ENCODE data around the gene PRMT3. TPM values are rescaled to one million over a fixed set of nuclear protein-coding genes. Genes with fewer than 3 reads are reported as not detected.

The PRMT3 gene
- polyA plus RNA-seq, 3 donors = 4.5 to 8.4 (median 6.1) TPM

DNA sequence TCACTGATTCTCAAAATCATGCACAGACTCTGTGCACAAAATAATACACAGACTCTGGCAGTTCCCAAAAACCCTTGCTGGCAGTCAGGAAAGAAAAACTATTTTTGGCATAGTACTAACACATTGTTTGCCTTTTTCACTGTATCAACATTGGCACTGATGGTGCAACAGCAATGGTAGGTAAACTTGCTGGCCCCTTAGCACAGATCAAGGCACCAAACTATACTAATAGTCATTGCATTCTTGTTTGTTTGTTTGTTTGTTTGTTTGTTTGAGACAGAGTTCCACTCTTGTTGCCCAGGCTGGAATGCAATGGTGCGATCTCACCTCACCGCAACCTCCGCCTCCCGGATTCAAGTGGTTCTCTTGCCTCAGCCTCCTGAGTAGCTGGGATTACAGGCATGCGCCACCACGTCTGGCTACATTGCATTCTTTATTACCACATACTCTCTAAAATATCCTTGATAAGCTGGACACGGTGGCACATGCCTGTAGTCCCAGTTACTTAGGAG, 130.9 kb downstream of the PRMT3 start:
- Histone ChIP-seq H3K4me3 (replicated peaks in 1 of 3; ENCODE audit: low read depth in 2 of 3, low read length in 3 of 3) (no peak overlapping the region), H3K79me2 (ENCODE audit: insufficient read depth, low read length) (no peaks in the 10 kb centered on the region), H3K27me3 (ENCODE audit: control insufficient read depth in 2 of 2, insufficient read depth in 2 of 2, low read length in 2 of 2) (no peaks in the 10 kb centered on the region), H3K36me3 (replicated peaks in 1 of 2; ENCODE audit: control insufficient read depth in 1 of 2, insufficient read depth in 2 of 2, low read length in 2 of 2) (no peaks in the 10 kb centered on the region), H4K20me1 (ENCODE audit: insufficient read depth, low read length) (no peaks in the 10 kb centered on the region), H3K4me2 (replicated peaks; ENCODE audit: extremely low read depth, low read length, poor library complexity, severe bottlenecking) (no peak overlapping the region), H3K9ac (ENCODE audit: insufficient read depth, low read length, poor library complexity, severe bottlenecking) (no peak overlapping the region), H3K27ac (ENCODE audit: low read depth in 1 of 2, low read length in 2 of 2) (no peak overlapping the region), H2AFZ (ENCODE audit: insufficient read depth, low read depth, low read length, poor library complexity, severe bottlenecking) (no peak overlapping the region), H3K9me3 (replicated peaks in 1 of 2; ENCODE audit: control insufficient read depth in 1 of 2, insufficient read depth in 1 of 2, low read length in 2 of 2) (no peaks in the 10 kb centered on the region), H3K4me1 (ENCODE audit: control insufficient read depth in 1 of 2, insufficient read depth in 2 of 2, low read length in 2 of 2) (no peaks in the 10 kb centered on the region)
- DNase-seq = no peak
- 100% methylated on average over 4 of the region's 7 CpGs for WGBS (ENCODE audit: insufficient coverage)
- Mint-ChIP-seq H3K4me1 (no peaks in the 10 kb centered on the region), H3K36me3 (no peaks in the 10 kb centered on the region), H3K9me3 (peaks cover 0 to 3% (median 0%) of the 10 kb centered on the region in 7 donors), H3K27ac (no peak overlapping the region), H3K4me3 (no peak overlapping the region), H3K27me3 (ENCODE audit: low read depth in 3 of 3) (peaks cover 3 to 8% (median 6%) of the 10 kb centered on the region in 3 donors)
- TF ChIP-seq, protein P1, sequence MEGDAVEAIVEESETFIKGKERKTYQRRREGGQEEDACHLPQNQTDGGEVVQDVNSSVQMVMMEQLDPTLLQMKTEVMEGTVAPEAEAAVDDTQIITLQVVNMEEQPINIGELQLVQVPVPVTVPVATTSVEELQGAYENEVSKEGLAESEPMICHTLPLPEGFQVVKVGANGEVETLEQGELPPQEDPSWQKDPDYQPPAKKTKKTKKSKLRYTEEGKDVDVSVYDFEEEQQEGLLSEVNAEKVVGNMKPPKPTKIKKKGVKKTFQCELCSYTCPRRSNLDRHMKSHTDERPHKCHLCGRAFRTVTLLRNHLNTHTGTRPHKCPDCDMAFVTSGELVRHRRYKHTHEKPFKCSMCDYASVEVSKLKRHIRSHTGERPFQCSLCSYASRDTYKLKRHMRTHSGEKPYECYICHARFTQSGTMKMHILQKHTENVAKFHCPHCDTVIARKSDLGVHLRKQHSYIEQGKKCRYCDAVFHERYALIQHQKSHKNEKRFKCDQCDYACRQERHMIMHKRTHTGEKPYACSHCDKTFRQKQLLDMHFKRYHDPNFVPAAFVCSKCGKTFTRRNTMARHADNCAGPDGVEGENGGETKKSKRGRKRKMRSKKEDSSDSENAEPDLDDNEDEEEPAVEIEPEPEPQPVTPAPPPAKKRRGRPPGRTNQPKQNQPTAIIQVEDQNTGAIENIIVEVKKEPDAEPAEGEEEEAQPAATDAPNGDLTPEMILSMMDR (IDR thresholded peaks at IDR 0.05) = no peak
- intact Hi-C loops (cut with micrococcal nuclease) = no loop called here

DNA sequence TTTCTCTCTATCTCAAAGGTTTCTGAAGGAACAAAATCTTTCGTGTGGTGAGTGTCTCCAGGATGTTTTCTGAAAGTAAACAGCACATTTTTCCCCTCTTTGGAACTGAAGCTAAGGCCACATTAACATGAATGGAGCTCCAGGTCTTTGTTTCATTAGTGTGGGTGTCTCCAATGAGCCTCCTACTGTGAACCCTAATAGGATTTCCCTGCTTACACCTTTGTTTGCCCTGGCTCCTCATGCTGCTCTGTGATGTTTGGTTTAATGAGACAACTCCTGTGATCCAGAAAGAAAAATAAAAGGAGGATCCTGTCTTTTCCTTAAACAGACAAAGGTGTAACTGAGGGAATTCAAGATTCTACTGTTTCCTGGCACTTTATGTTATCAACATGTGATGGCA, 135.0 kb downstream of the PRMT3 start:
- TF ChIP-seq, protein P1 (IDR thresholded peaks at IDR 0.05) = no peak
- no peaks in the 10 kb centered on the region for H4K20me1 ChIP-seq (ENCODE audit: insufficient read depth, low read length)
- Mint-ChIP-seq H3K4me3 (no peak overlapping the region), H3K36me3 (no peaks in the 10 kb centered on the region), H3K27me3 (ENCODE audit: low read depth in 3 of 3) (peaks cover 1 to 7% (median 1%) of the 10 kb centered on the region in 3 donors), H3K27ac (no peak overlapping the region), H3K4me1 (no peaks in the 10 kb centered on the region), H3K9me3 (peaks cover 0 to 3% (median 0%) of the 10 kb centered on the region in 7 donors)
- H3K4me2 ChIP-seq (replicated peaks; ENCODE audit: extremely low read depth, low read length, poor library complexity, severe bottlenecking) = no peak overlapping the region
- H3K4me1 ChIP-seq (ENCODE audit: control insufficient read depth in 1 of 2, insufficient read depth in 2 of 2, low read length in 2 of 2) = no peaks in the 10 kb centered on the region
- no peaks in the 10 kb centered on the region for H3K36me3 ChIP-seq (replicated peaks in 1 of 2; ENCODE audit: control insufficient read depth in 1 of 2, insufficient read depth in 2 of 2, low read length in 2 of 2)
- H3K79me2 ChIP-seq (ENCODE audit: insufficient read depth, low read length) = no peaks in the 10 kb centered on the region
- intact Hi-C loops (cut with micrococcal nuclease) = no loop called here
- no peak overlapping the region for H3K4me3 ChIP-seq (replicated peaks in 1 of 3; ENCODE audit: low read depth in 2 of 3, low read length in 3 of 3)
- WGBS (ENCODE audit: insufficient coverage) = no CpG with 5 or more reads among the region's 1 CpG
- H3K27me3 ChIP-seq (ENCODE audit: control insufficient read depth in 2 of 2, insufficient read depth in 2 of 2, low read length in 2 of 2) = no peaks in the 10 kb centered on the region
- no peak overlapping the region for H3K27ac ChIP-seq (ENCODE audit: low read depth in 1 of 2, low read length in 2 of 2)
- DNase-seq = no peak
- no peaks in the 10 kb centered on the region for H3K9me3 ChIP-seq (replicated peaks in 1 of 2; ENCODE audit: control insufficient read depth in 1 of 2, insufficient read depth in 1 of 2, low read length in 2 of 2)
- no peak overlapping the region for H3K9ac ChIP-seq (ENCODE audit: insufficient read depth, low read length, poor library complexity, severe bottlenecking)
- no peak overlapping the region for H2AFZ ChIP-seq (ENCODE audit: insufficient read depth, low read depth, low read length, poor library complexity, severe bottlenecking)
